Measurements from ENCODE around the gene PTCD1. TPM values are rescaled to one million over a fixed set of nuclear protein-coding genes. Genes with fewer than 3 reads are reported as not detected.

PTCD1 gene
- total and polyA plus RNA-seq, 9 of the 15 experiments (the other 6 are each of a cell fraction or from before 2014, with no cell fraction given) = 0.46 to 17.1 (median 6.2) TPM

- in situ Hi-C loops (cut with MboI) (no loop called here), intact Hi-C loops (cut with micrococcal nuclease) (loop anchor here (2.0 kb wide), 1 partner anchor 34 kb away; the partner anchor contains the start of gene ARPC1B)
- no peaks in the 10 kb centered on the region for H3K9me3 ChIP-seq (replicated peaks; ENCODE audit: control insufficient read depth, insufficient read depth, low read depth, low read length)
- H3K9me1 ChIP-seq (ENCODE audit: control insufficient read depth, insufficient read depth, low read length) = no peaks in the 10 kb centered on the region
- H2AFZ ChIP-seq (ENCODE audit: low read depth, low read length) = peak overlapping the region; percentile 100
- peaks cover 76% of the 10 kb centered on the region for H3K79me2 ChIP-seq (ENCODE audit: control insufficient read depth, insufficient read depth, low read length)
- H3K9ac ChIP-seq (ENCODE audit: insufficient read depth in 1 of 2, low read depth in 2 of 2, low read length in 2 of 2) = peak overlapping the region; percentile 97 to 100
- H4K20me1 ChIP-seq (replicated peaks; ENCODE audit: control insufficient read depth, insufficient read depth, low read length) = peaks cover 34% of the 10 kb centered on the region
- TSS peak; percentile 65 for BruUV-seq (replicated peaks)
- peak; percentile 37 for ATAC-seq
- peaks cover 20% of the 10 kb centered on the region in 2 experiments; a peak in 4 of 5 replicates for H3K4me1 ChIP-seq (replicated peaks in 1 of 2; ENCODE audit: control insufficient read depth in 2 of 2, insufficient read depth in 2 of 2, low read length in 2 of 2)
- peak overlapping the region; percentile 97 for H3K4me3 ChIP-seq
- no peaks in the 10 kb centered on the region for H3K27me3 ChIP-seq (ENCODE audit: control insufficient read depth in 2 of 2, insufficient read depth in 2 of 2, low read length in 2 of 2)
- FAIRE-seq = peak; percentile 11
- DNase-seq (ENCODE audit: extremely low read depth in 1 of 4, low spot score in 3 of 4) = peak in 3 of 4 experiments; percentile 46 to 55 (median 52)
- ChIA-PET CTCF (ENCODE audit: low intra/inter-chr PET ratio) (no interaction called here), POLR2A (interaction anchor here (0.6 to 4.4 kb wide), 24 partner anchors 10 to 1072 kb away, joined by 3 to 53 read pairs (median 4); partner anchors contain the start of genes ATP5MF, CPSF4, PTCD1 and ZNF655)
- H3K36me3 ChIP-seq (ENCODE audit: control insufficient read depth, insufficient read depth, low read length) = peaks cover 75% of the 10 kb centered on the region
- H3K4me2 ChIP-seq (ENCODE audit: insufficient read depth, low read length) = peak overlapping the region; percentile 99
- 2% methylated on average over 18 of the region's 18 CpGs for WGBS (ENCODE audit: insufficient coverage, low coverage, missing lambda C conversion rate)
- H3K27ac ChIP-seq (ENCODE audit: extremely low read depth, low read depth, low read length) = peak overlapping the region; percentile 100
- TF ChIP-seq ZBTB11 (CRISPR knock-in tag; IDR thresholded peaks at IDR 0.05) (no peak), CBX2 (IDR thresholded peaks at IDR 0.05; ENCODE audit: insufficient read depth, low read length, poor library complexity, severe bottlenecking) (no peak), HDAC2 (IDR thresholded peaks at IDR 0.05) (peak; percentile 87), SNIP1 (IDR thresholded peaks at IDR 0.05; ENCODE audit: low read depth) (0 out of 2 replicates have a peak, but pooled peaks have one; percentile 14), GABPB1 (CRISPR knock-in tag; IDR thresholded peaks at IDR 0.05) (no peak), FUS (optimal IDR thresholded peaks at IDR 0.05; ENCODE audit: low read depth, low read length) (no peak), TGIF2 (CRISPR knock-in tag; IDR thresholded peaks at IDR 0.05) (no peak), ZFX (CRISPR knock-in tag; IDR thresholded peaks at IDR 0.05) (no peak), ZHX1 (conservative IDR thresholded peaks at IDR 0.05; ENCODE audit: low read length) (no peak), CHD1 (IDR thresholded peaks at IDR 0.05; ENCODE audit: low read length) (peak; percentile 33), GABPA (tag; conservative IDR thresholded peaks at IDR 0.05; ENCODE audit: low read depth) (no peak), PREB (CRISPR knock-in tag; IDR thresholded peaks at IDR 0.05) (no peak)
Measured at GRCh38 chr7:99409192-99409572, 29.4 kb downstream of the PTCD1 start.
